ENCODE measurements around the gene CDKN1B. TPM values are rescaled to one million over a fixed set of nuclear protein-coding genes. Genes with fewer than 3 reads are reported as not detected.
A peak's percentile ranks its signal among the peaks of the same experiment; 100 is the strongest.

Gene CDKN1B
- 10 to 100 TPM; 15.6 to 36.9 (median 24.1) TPM for polyA plus RNA-seq

DNA sequence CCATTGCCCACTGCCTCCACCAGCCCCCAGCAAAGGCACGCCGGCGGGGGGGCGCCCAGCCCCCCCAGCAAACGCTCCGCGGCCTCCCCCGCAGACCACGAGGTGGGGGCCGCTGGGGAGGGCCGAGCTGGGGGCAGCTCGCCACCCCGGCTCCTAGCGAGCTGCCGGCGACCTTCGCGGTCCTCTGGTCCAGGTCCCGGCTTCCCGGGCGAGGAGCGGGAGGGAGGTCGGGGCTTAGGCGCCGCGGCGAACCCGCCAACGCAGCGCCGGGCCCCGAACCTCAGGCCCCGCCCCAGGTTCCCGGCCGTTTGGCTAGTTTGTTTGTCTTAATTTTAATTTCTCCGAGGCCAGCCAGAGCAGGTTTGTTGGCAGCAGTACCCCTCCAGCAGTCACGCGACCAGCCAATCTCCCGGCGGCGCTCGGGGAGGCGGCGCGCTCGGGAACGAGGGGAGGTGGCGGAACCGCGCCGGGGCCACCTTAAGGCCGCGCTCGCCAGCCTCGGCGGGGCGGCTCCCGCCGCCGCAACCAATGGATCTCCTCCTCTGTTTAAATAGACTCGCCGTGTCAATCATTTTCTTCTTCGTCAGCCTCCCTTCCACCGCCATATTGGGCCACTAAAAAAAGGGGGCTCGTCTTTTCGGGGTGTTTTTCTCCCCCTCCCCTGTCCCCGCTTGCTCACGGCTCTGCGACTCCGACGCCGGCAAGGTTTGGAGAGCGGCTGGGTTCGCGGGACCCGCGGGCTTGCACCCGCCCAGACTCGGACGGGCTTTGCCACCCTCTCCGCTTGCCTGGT, at the start of gene CDKN1B:
TSS of gene CDKN1B (plus strand) at position 576 of the 793 bp plus-strand sequence. CDS start 472 bp downstream, outside the sequence.
- peak within 1 kb of the TSS; percentile 94 for H3K27ac ChIP-seq (ENCODE audit: low read depth, low read length)
- WGBS, 3 donors, result 0 to 1% (median 0%) methylated on average over 73 to 81 of the region's 81 CpGs

DNA sequence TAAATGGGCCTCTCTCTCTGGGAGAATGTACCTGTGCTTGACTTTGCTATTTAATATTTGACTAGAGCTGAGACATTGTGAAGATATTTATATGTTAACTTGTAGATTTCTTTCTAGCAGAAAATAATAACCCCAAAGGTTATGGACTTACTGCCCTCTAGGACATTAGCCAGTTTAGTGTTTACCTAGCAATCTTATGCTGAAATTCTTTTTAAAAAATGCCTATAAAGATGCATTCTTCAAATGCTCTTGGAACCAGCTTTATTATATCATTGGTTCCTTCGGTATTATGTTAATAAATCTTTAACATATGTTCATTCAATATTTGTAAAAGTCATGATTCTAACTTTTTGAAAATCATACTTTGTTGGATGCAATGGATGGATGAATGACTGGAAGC, 49.2 kb upstream of the CDKN1B start:
- 74 to 91% (median 90%) methylated on average over 1 of the region's 1 CpG for WGBS, 3 donors
- H3K27ac ChIP-seq (ENCODE audit: low read depth, low read length), result no peak overlapping the region

- H3K27ac ChIP-seq (ENCODE audit: low read depth, low read length), result no peak overlapping the region
- WGBS, 3 donors, result 90 to 92% (median 91%) methylated on average over 2 of the region's 2 CpGs
Measured at GRCh38 chr12:12669020-12669419, 48.1 kb upstream of the CDKN1B start.

DNA sequence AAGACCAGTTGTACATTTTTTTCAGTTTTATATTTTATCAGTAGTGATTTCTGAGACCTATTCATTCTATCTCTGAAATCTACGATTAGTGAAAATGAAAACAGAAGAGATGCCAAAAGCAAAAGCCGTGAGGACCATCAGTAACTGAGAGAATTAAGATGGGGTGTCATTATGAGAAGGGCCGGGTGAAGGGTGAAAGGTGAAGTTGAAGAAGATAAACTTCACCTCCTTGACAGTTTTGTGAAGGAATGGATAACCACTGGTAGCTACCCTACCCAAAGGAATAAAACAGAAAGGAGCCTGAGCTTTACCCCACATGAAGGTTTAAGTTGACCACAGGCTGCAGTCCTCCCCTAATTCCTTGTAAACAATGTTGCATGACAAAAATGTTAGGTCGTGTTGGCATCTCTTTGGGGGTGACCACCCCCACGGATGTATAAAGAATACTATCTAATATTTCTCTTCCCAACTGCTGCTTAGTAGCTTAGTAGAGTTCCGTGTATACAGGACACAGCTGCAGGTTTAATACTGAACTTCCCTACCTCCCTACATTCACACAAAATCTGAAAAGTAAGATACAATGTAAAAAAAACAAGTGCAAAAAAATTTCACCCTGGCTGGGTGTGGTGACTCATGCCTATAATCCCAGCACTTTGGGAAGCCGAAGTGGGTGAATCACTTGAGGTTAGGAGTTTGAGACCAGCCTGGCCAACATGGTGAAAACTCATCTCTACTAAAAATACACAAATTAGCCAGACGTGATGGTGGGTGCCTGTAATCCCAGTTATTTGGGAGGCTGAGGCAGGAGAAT, 45.1 kb upstream of the CDKN1B start:
- 75 to 78% (median 77%) methylated on average over 8 of the region's 8 CpGs for WGBS, 3 donors
- H3K27ac ChIP-seq (ENCODE audit: low read depth, low read length), result no peak overlapping the region

- 88 to 92% (median 90%) methylated on average over 3 of the region's 3 CpGs for whole genome bisulfite sequencing, 3 donors
- no peak overlapping the region for H3K27ac ChIP-seq (ENCODE audit: low read depth, low read length)
Measured at GRCh38 chr12:12673296-12673695, 43.9 kb upstream of the CDKN1B start.

DNA sequence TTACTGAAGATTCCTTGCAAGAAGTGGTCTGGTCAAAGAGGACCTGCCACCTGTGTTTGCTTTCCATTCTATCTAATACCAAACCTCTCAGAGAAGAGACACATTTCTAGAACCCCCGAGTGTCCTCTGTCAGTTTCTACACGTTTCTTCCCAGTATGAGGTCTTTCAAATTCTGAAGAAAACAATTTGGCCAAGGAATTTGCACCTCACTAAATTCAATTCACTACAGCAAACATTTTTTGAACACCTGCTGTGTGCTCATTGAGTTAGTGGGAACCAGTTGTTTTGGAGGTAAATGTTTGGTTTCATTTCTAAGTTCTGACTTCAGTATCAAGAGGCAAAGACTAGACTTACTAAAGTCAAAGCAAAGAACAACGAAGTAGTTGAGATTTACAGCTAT, 40.6 kb upstream of the CDKN1B start:
- no peak overlapping the region for H3K27ac ChIP-seq (ENCODE audit: low read depth, low read length)
- 44 to 51% (median 47%) methylated on average over 3 of the region's 3 CpGs for WGBS, 3 donors

DNA sequence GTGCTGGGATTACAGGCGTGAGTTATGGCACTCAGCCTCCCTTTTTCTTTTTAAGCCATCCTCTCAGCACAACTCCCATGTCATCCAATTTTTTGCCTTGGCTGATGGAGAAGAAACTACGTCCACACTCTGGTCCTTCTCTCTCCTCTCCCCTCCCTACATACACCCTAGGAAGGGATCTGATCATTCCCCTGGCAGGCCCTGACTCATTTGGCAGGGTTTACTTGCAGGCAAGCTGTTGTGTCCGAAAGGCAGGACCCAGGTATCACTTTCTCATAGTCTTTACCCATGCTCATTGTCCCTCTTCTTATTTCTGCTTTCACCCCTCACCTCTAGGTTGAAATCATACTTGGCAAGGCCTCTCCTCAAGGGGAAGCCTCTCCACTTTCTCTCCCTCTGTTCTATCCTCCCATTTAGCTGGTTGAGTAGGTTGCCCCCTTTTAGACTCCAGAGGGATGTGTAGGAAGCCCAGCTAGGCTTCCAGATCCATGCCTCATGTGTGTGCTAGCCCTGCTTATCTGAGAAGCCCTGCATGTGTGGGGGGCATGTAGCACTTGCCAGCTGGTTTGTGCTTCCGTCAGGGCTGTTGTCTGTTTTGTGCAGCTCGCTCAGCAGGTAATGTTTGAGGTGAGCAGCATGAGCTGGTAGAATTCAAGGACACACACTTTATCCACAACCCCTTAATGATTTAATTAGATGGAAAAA, 36.0 kb upstream of the CDKN1B start:
- no peak overlapping the region for H3K27ac ChIP-seq (ENCODE audit: low read depth, low read length)
- WGBS, 3 donors, result 85 to 92% (median 91%) methylated on average over 5 of the region's 5 CpGs

DNA sequence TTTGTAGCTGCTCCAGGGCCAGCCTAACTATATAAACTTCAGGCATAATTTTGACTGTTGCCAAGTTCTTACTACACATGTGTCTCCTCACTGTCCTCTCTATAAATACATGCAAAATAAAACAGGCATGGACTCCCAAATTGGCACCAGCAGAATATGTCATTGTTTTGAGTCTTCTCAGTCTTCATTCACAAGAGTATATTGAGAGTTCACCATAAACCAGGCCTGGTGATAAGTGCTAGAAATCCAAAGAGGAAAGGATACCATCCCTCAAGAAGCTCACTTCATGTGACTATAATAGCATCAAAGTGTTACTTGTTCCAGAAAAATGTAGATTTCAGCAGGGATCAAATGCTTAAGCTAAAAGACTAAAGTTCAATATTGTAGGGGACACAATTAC, 34.9 kb upstream of the CDKN1B start:
- no peak overlapping the region for H3K27ac ChIP-seq (ENCODE audit: low read depth, low read length)

GRCh38 chr12:12683136-12683697, 34.0 kb upstream of the CDKN1B start:
- 80 to 90% (median 81%) methylated on average over 4 of the region's 4 CpGs for WGBS, 3 donors
- no peak overlapping the region for H3K27ac ChIP-seq (ENCODE audit: low read depth, low read length)

DNA sequence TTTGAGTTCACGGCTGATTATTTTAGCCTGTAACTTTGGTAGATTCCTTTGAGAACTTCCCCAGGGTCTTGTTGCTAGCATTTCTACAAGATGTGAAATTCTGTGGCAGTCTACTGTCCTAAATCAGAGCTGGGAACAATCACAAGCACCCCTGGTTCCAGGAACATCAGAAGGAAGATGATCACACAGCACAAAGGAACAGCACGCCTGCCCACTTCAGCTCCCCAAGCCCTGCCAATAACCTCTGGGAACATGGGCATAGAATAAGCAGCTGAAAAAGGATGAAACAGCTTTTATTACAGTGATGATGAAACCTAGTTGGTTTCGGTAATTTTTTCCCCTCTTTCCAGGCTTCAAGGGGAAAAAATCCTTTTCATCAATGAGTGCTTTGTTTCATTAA, 33.4 kb upstream of the CDKN1B start:
- no peak overlapping the region for H3K27ac ChIP-seq (ENCODE audit: low read depth, low read length)
- WGBS, 3 donors, result 73 to 77% (median 74%) methylated on average over 3 of the region's 3 CpGs

DNA sequence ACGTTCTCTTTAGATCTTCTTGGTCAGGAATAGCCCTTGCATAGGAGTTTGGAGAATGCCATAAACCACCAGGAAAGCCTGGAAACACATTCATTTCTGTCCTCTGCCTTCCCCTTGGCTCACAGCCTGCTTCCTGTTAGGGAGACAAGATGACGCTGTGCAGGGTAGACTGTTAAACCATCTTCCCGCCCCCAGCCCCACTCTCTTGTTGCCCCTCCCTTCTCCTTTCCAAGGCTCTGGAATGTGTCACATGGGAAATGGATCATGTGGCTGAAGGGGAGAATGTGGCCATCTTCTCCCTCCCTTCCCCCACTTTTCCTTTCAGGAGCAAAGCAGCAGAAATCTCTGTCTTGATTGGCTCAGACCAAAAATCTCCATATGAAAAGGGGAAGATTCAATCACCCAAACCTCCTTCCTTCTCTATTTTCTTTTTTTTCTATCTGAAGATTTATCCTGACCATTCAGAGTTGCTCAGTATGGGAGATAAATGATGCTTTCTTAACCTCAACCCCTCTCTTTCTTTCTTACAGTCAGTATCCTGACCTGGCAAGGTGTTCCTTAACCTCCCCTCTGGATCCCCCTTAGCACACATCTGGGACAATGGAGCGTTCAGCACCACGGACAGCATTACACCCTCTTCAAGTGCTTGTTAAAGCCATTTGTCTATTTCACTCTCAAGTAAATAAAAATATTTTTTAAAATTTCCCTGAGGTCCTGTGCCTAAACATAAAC, 32.6 kb upstream of the CDKN1B start:
- 13 to 14% (median 13%) methylated on average over 5 of the region's 5 CpGs for WGBS, 3 donors
- no peak overlapping the region for H3K27ac ChIP-seq (ENCODE audit: low read depth, low read length)

GRCh38 chr12:12685305-12685704, 31.9 kb upstream of the CDKN1B start:
- 53 to 70% (median 65%) methylated on average over 4 of the region's 4 CpGs for WGBS, 3 donors
- no peak overlapping the region for H3K27ac ChIP-seq (ENCODE audit: low read depth, low read length)

DNA sequence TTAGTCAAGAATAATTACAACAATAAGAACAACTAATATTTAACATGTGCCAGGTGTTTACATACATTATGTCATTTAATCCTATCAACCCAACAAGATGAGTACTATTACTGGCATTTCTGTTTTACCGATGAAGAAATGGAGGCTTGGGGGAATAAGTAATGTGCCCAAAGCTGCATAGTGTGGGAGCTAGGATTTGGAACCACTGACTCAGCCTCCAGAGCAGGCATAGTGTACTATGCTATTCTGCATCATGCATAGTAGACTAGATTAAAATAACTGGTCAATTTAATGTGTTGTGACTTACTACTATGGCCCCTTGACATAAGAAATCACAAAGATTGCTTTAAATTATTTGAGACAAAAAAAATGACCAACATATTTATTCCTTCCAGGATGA, 30.7 kb upstream of the CDKN1B start:
- WGBS, 3 donors, result 75 to 93% (median 85%) methylated on average over 1 of the region's 1 CpG
- no peak overlapping the region for H3K27ac ChIP-seq (ENCODE audit: low read depth, low read length)

DNA sequence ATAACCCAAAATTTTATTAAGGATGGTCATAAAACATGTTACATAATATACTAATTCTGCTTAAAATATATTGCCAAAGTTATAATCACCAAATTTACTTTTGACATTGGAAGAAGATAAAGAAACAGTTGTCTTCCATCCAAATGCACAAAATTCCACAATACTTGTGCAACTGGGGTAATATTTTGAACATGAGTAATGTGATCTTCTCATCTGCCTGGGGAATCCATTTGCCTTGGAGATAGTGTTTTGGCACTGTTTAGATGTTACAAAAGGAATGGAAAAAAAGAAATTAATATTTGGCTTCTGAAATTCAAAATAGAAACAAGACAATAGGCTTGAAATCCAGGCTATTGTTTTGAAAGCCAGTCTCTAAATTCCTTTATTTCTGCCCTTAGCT, 30.2 kb upstream of the CDKN1B start:
- H3K27ac ChIP-seq (ENCODE audit: low read depth, low read length), result no peak overlapping the region

GRCh38 chr12:12689647-12690300, 27.4 kb upstream of the CDKN1B start:
- H3K27ac ChIP-seq (ENCODE audit: low read depth, low read length), result no peak overlapping the region
- WGBS, 3 donors, result 80 to 84% (median 82%) methylated on average over 5 of the region's 5 CpGs

- WGBS, 3 donors, result 91 to 95% (median 92%) methylated on average over 2 of the region's 2 CpGs
- no peak overlapping the region for H3K27ac ChIP-seq (ENCODE audit: low read depth, low read length)
Measured at GRCh38 chr12:12691549-12691948, 25.6 kb upstream of the CDKN1B start.

DNA sequence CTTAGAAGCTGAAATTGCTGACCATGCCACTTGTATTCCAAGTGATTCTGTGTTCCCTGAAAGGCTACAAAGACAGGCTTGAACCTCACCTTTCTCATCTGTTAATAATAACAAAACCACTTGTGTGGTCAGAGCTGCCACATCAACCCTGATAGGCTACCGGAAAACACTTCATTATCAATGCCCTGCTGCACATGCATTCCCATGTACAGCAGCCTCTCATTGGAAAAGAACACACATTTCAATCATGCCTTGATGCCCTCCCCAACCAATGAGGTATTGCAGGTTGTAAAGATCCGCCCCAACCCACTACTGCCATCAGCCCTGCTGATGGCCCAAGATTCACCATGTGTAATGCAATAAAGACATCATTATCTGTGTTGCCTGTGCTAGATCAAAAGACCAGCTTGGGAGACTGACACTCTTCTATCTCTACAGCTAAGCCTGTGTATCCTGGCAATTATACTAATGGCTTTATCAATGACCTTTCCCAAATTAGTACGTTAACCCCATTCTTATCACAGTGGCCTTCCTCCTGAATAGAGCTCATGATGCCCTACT, 24.0 kb upstream of the CDKN1B start:
- no peak overlapping the region for H3K27ac ChIP-seq (ENCODE audit: low read depth, low read length)
- WGBS, 3 donors, result 74 to 76% (median 76%) methylated on average over 3 of the region's 3 CpGs

Measured in adipose tissue (tissue), 3 donors.